Gastrocnemius medialis (tissue), 4 donors: ENCODE results near the gene DCDC1. TPM values are rescaled to one million over a fixed set of nuclear protein-coding genes. Genes with fewer than 3 reads are reported as not detected.

Source experiments
- ATAC-seq, 2 donors: fragments of 150-250 bp; one replicate each; pipeline ENCODE4 v1.9.1; 2016
- DNase-seq, 2 donors: peaks; one replicate each; pipeline ENCODE4 v3.0.0-alpha.2; 2019
- H3K27ac ChIP-seq, 4 donors: fragments of 200-600 bp; sonication (generic); 1 replicate in 1 of 4; 2 replicates in 3 of 4; pipeline ENCODE4 v1.5.1; 2016 to 2018; ENCODE audit warnings: mild to moderate bottlenecking in 2 of 4, moderate library complexity in 1 of 4
- H3K27me3 ChIP-seq, 3 donors: fragments of 200-600 bp; sonication (generic) in 2 of 3; 1 replicate in 1 of 3; 2 replicates in 2 of 3; pipeline versions ENCODE4 v1.5.1 to v1.6.0; 2016 to 2019; ENCODE audit warnings: mild to moderate bottlenecking in 1 of 3, moderate library complexity in 1 of 3
- H3K36me3 ChIP-seq, 2 donors: fragments of 200-600 bp; sonication (generic) in 1 of 2; one replicate each; pipeline ENCODE4 v1.5.1; 2017 to 2018
- H3K4me1 ChIP-seq, 2 donors: fragments of 200-600 bp; sonication (generic) in 1 of 2; one replicate each; pipeline ENCODE4 v1.5.1; 2016 to 2017; ENCODE audit warnings: mild to moderate bottlenecking in 2 of 2
- H3K4me3 ChIP-seq, 4 donors: fragments of 200-600 bp; sonication (generic) in 3 of 4; 1 replicate in 1 of 4; 2 replicates in 3 of 4; pipeline ENCODE4 v1.5.1; 2016 to 2019; ENCODE audit warnings: mild to moderate bottlenecking in 2 of 4
- H3K9me3 ChIP-seq, 3 donors: fragments of 200-600 bp; sonication (generic) in 2 of 3; 1 replicate in 1 of 3; 2 replicates in 2 of 3; pipeline ENCODE4 v1.5.1; 2016 to 2019
- POLR2A ChIP-seq, 2 donors: fragments of 450-650 bp; IDR thresholded peaks; one replicate each; pipeline ENCODE4 v1.6.1; 2017; ENCODE audit warnings: antibody characterized with exemption in 2 of 2, mild to moderate bottlenecking in 2 of 2, moderate library complexity in 2 of 2
- in situ Hi-C, 4 donors: fragments of 200-750 bp; cut with MboI; loops; one replicate each; pipeline versions ENCODE4 v1.15.0 to v1.8.0; 2017; ENCODE audit warnings: low sequenced_read_pairs in 4 of 4
- intact Hi-C: fragments of 100-400 bp; cut with DNase I; formaldehyde crosslinking; loops from one replicate; pipeline ENCODE4 v1.15.1; 2023; ENCODE audit warnings: low total_unique reads
- total RNA-seq, 4 donors: library from RNA; depleted of rRNA; stranded (reverse); fragments of >200 nt; gene quantifications; one replicate each; pipeline versions ENCODE4 v1.1.0 to v1.2.3, GENCODE V29; 2016
- TF ChIP-seq, protein P1 (sequence below), 5 experiments: fragments of 450-650 bp in 3 of 5; fragments of 200-600 bp in 2 of 5; sonication (generic) in 2 of 5; IDR thresholded peaks in 4 of 5; conservative IDR thresholded peaks in 1 of 5; 1 replicate in 4 of 5; 2 replicates in 1 of 5; pipeline ENCODE4 v1.5.1; 2016 to 2019; ENCODE audit warnings: antibody characterized with exemption in 5 of 5, mild to moderate bottlenecking in 3 of 5, moderate library complexity in 3 of 5

The DCDC1 gene
- not detected for total RNA-seq

DNA sequence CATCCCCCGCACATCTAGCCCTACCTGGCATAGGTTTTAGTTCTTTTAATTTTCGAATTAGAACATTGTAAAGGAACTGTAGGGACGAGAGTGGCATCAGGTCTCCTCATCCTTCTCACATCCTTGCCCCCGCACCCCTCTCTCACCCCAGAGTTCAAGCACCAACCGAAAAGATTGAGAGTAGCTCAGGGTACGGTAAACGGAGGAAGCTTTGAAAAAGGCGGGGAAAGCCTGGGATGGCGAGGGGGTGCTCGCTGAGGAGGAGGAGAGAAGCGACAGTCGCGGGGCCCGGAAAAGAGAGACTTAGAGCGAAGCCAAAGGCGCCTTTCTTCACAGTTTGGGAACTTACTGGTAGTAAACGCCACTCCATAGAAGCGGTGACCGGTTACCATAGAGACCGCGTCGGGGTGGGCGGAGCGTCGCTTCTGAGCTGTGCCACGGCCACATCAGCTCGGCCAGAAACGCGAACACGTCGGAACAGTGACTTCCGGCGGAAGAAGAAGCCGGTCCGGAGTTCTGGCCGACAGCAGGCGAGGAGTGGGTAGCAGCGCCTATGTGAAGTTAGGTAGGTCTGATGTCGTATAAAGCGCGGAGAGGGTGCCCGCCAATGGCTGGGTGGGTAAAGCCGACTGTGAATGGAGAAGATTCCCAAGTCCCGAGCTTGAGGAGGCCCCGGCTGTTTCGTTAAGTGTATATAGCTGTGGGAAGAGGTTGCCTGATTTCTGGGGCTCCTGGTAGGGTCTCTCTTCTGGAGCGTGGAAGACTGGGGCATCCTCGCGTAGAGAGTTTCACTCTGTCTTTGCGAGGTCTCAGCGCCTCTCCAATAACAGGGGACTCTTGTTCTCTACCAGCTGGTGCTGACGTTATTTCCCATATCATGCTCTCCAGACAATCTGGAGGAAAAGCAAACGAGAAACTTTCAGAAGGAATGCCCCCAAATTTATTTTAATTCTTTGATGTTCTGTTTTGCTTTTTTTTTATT is at the start of gene DCDC1, which contains the start of gene DNAJC24:
Gene DCDC1 (minus strand): TSS at position 392 of the 982 bp plus-strand sequence. CDS start 41,459 bp downstream, outside the sequence.
Gene DNAJC24 (plus strand): TSS at position 513 of the 982 bp plus-strand sequence. CDS start 889 bp downstream, outside the sequence.
- peaks cover 14 to 19% of the 10 kb centered on the region in 2 donors for H3K4me1 ChIP-seq
- TF ChIP-seq, protein P1, sequence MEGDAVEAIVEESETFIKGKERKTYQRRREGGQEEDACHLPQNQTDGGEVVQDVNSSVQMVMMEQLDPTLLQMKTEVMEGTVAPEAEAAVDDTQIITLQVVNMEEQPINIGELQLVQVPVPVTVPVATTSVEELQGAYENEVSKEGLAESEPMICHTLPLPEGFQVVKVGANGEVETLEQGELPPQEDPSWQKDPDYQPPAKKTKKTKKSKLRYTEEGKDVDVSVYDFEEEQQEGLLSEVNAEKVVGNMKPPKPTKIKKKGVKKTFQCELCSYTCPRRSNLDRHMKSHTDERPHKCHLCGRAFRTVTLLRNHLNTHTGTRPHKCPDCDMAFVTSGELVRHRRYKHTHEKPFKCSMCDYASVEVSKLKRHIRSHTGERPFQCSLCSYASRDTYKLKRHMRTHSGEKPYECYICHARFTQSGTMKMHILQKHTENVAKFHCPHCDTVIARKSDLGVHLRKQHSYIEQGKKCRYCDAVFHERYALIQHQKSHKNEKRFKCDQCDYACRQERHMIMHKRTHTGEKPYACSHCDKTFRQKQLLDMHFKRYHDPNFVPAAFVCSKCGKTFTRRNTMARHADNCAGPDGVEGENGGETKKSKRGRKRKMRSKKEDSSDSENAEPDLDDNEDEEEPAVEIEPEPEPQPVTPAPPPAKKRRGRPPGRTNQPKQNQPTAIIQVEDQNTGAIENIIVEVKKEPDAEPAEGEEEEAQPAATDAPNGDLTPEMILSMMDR (IDR thresholded peaks at IDR 0.05 in 4 of 5, conservative IDR thresholded peaks at IDR 0.05 in 1 of 5): no peak
- peak; percentile 37 to 53 for TF ChIP-seq POLR2A (IDR thresholded peaks at IDR 0.05)
- peak within 1 kb of the TSS; percentile 76 to 95 (median 90) for H3K4me3 ChIP-seq
- peak within 1 kb of the TSS; percentile 67 to 85 (median 82) for H3K27ac ChIP-seq
- intact Hi-C loops: loop anchor here (2.0 kb wide), 1 partner anchor 139 kb away; the partner anchor contains the start of genes ELP4 and IMMP1L
- no peaks in the 10 kb centered on the region for H3K36me3 ChIP-seq
- DNase-seq: peak; percentile 81 to 83
- in situ Hi-C loops: no loop called here
- ATAC-seq: peak; percentile 98 to 99
- no peaks in the 10 kb centered on the region for H3K9me3 ChIP-seq
- no peaks in the 10 kb centered on the region for H3K27me3 ChIP-seq

GRCh38 chr11:31419138-31419537 is 49.6 kb upstream of the DCDC1 start:
- intact Hi-C loops (no loop called here), in situ Hi-C loops (no loop called here)
- peaks cover 0 to 9% of the 10 kb centered on the region in 2 donors for H3K4me1 ChIP-seq
- DNase-seq (no peak), ATAC-seq (no peak)
- no peaks in the 10 kb centered on the region for H3K27me3 ChIP-seq
- TF ChIP-seq, protein P1 (IDR thresholded peaks at IDR 0.05 in 4 of 5, conservative IDR thresholded peaks at IDR 0.05 in 1 of 5): no peak
- no peak for TF ChIP-seq POLR2A (IDR thresholded peaks at IDR 0.05)
- no peak overlapping the region for H3K27ac ChIP-seq
- H3K9me3 ChIP-seq: no peaks in the 10 kb centered on the region
- H3K4me3 ChIP-seq: no peak overlapping the region
- H3K36me3 ChIP-seq: no peaks in the 10 kb centered on the region

DNA sequence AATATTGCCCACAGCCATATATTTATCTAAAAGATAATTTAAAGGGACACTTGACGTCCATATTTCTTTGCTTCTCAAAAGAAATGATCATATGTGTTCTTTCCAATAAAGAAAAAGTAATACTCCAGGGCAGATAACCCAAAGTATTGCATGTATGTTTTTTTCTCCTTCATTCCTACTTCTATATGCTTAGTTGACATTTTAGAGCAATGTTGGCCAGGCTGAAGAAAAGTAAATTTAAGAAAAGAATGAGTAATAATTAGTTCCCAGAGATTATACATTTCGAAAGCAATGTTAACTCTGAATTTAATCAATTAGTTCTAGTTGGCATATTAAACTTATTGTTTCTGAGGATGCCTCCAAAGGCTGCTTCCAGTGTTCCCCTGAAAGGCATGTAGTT is 48.3 kb upstream of the DCDC1 start:
- Histone ChIP-seq H3K4me1 (peaks cover 0 to 9% of the 10 kb centered on the region in 2 donors), H3K36me3 (no peaks in the 10 kb centered on the region), H3K27me3 (no peaks in the 10 kb centered on the region), H3K27ac (no peak overlapping the region), H3K9me3 (no peaks in the 10 kb centered on the region), H3K4me3 (no peak overlapping the region)
- TF ChIP-seq, protein P1 (IDR thresholded peaks at IDR 0.05 in 4 of 5, conservative IDR thresholded peaks at IDR 0.05 in 1 of 5): no peak
- TF ChIP-seq POLR2A (IDR thresholded peaks at IDR 0.05): no peak
- intact Hi-C loops: no loop called here
- no peak for DNase-seq
- no peak for ATAC-seq
- in situ Hi-C loops: no loop called here

DNA sequence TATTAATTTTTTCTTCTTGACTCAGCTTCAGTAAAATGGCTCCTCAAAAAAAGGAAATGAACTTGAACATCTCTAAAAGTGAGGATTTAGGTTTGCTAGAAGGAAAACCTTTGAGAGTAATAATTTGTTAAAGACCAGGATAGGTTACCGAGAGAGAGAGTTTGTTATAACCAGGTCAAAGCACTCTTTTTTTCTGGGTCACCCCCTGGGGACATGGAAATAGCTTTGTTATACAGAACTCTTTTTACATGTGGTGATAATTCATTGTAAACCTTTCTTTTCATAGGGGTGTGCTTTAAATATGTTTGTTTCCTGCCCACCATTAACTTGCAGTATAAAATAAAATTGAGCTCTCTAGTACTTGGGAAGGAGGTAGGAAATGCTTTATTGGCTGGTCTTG is 47.8 kb upstream of the DCDC1 start:
- Histone ChIP-seq H3K36me3 (no peaks in the 10 kb centered on the region), H3K4me3 (no peak overlapping the region), H3K27ac (no peak overlapping the region), H3K27me3 (no peaks in the 10 kb centered on the region), H3K9me3 (no peaks in the 10 kb centered on the region), H3K4me1 (peaks cover 0 to 9% of the 10 kb centered on the region in 2 donors)
- ATAC-seq (no peak), DNase-seq (no peak)
- TF ChIP-seq POLR2A (IDR thresholded peaks at IDR 0.05): no peak
- TF ChIP-seq, protein P1 (IDR thresholded peaks at IDR 0.05 in 4 of 5, conservative IDR thresholded peaks at IDR 0.05 in 1 of 5): no peak
- in situ Hi-C loops: no loop called here
- intact Hi-C loops: no loop called here
